ENCODE measurements around the gene GGCT. TPM values are rescaled to one million over a fixed set of nuclear protein-coding genes. Genes with fewer than 3 reads are reported as not detected.

The GGCT gene
- total and polyA plus RNA-seq, 2 of the 8 experiments (the other 6 are each of a cell fraction or from before 2014, with no cell fraction given), result 50.0 to 129 TPM

GRCh38 chr7:30514776-30515175, 10.1 kb upstream of the GGCT start:
- H4K91ac ChIP-seq (replicated peaks; ENCODE audit: insufficient read length, low read length), result no peak overlapping the region
- no peak overlapping the region for H3K9ac ChIP-seq (replicated peaks in 1 of 4; ENCODE audit: extremely low read depth in 1 of 4, low read depth in 3 of 4, low read length in 3 of 4)
- H2AK5ac ChIP-seq (ENCODE audit: low read depth, low read length), result no peak overlapping the region
- H2BK5ac ChIP-seq (ENCODE audit: low read depth, low read length), result no peak overlapping the region
- H2BK120ac ChIP-seq (replicated peaks; ENCODE audit: low read depth, low read length), result no peak overlapping the region
- no peak overlapping the region for H3K4ac ChIP-seq (replicated peaks; ENCODE audit: insufficient read length, low read depth, low read length)
- no peak overlapping the region for H3K4me3 ChIP-seq (ENCODE audit: extremely low read depth in 1 of 4, insufficient read depth in 2 of 4, low read depth in 3 of 4, low read length in 4 of 4)
- H3K4me2 ChIP-seq (ENCODE audit: insufficient read depth in 1 of 2, low read depth in 2 of 2, low read length in 2 of 2), result no peak overlapping the region
- no peak overlapping the region for H2BK20ac ChIP-seq (ENCODE audit: low read length)
- POLR2A ChIA-PET (ENCODE audit: partially characterized antibody), result no interaction called here
- no peaks in the 10 kb centered on the region for H3K4me1 ChIP-seq (replicated peaks in 1 of 4; ENCODE audit: control insufficient read depth in 3 of 4, insufficient read depth in 4 of 4, low read length in 3 of 4)
- H3K27ac ChIP-seq (ENCODE audit: low read depth, low read length), result no peak overlapping the region
- H2AFZ ChIP-seq (ENCODE audit: low read length), result no peak overlapping the region
- H3K14ac ChIP-seq (ENCODE audit: insufficient read length), result no peak overlapping the region
- H3K79me1 ChIP-seq (ENCODE audit: low read depth, low read length), result no peaks in the 10 kb centered on the region
- no peak overlapping the region for H2BK12ac ChIP-seq (ENCODE audit: low read depth, low read length)
- no peak overlapping the region for H3K18ac ChIP-seq (ENCODE audit: extremely low read depth, low read length)
- no peaks in the 10 kb centered on the region for H4K20me1 ChIP-seq (replicated peaks in 1 of 2; ENCODE audit: control insufficient read depth in 1 of 2, insufficient read depth in 2 of 2, low read length in 2 of 2)
- H3K27me3 ChIP-seq (replicated peaks in 1 of 4; ENCODE audit: control insufficient read depth in 3 of 4, extremely low read depth in 1 of 4, insufficient read depth in 3 of 4, low read length in 3 of 4), result no peaks in the 10 kb centered on the region
- WGBS, 2 experiments (ENCODE audit: extremely low coverage in 1 of 2, insufficient coverage in 1 of 2, insufficient read length in 1 of 2, insufficient replicate concordance in 2 of 2, low coverage in 1 of 2, low lambda C conversion rate in 2 of 2, missing lambda C conversion rate in 1 of 2), result 78% methylated on average over 1 of the region's 1 CpG; no CpG with 5 or more reads in 1 of the 2 experiments
- H4K8ac ChIP-seq (ENCODE audit: extremely low read depth, insufficient read depth, low read length), result no peak overlapping the region
- CTCF ChIA-PET (ENCODE audit: partially characterized antibody), result interaction anchor here (0.9 kb wide), 1 partner anchor 49 kb away, joined by 3 read pairs; no protein-coding TSS in a partner anchor
- H3K23ac ChIP-seq (ENCODE audit: insufficient read length), result no peak overlapping the region
- H2BK15ac ChIP-seq (ENCODE audit: low read length), result no peak overlapping the region
- H3K36me3 ChIP-seq (ENCODE audit: control insufficient read depth in 2 of 4, insufficient read depth in 4 of 4, low read length in 3 of 4), result no peaks in the 10 kb centered on the region
- H4K5ac ChIP-seq (ENCODE audit: insufficient read length, low read depth, low read length), result no peak overlapping the region
- DNase-seq (ENCODE audit: low read depth in 1 of 2, low spot score in 2 of 2), result no peak
- H3K23me2 ChIP-seq (ENCODE audit: low read depth, low read length), result no peaks in the 10 kb centered on the region
- H3K9me3 ChIP-seq (ENCODE audit: insufficient read depth in 2 of 2, low read depth in 1 of 2, low read length in 1 of 2), result no peaks in the 10 kb centered on the region
- no peak overlapping the region for H3K56ac ChIP-seq (replicated peaks; ENCODE audit: insufficient read length, low read depth, low read length)
- H3K79me2 ChIP-seq (ENCODE audit: control insufficient read depth in 1 of 2, insufficient read depth in 2 of 2, low read length in 2 of 2), result no peaks in the 10 kb centered on the region
- no peak for FAIRE-seq
- no peak for TF ChIP-seq HDAC2 (IDR thresholded peaks at IDR 0.05; ENCODE audit: borderline replicate concordance in 1 of 2, low read depth in 2 of 2, low read length in 2 of 2)
- TF ChIP-seq JUND (IDR thresholded peaks at IDR 0.05; ENCODE audit: low read length), result no peak
- no peak for TF ChIP-seq POLR2AphosphoS5 (IDR thresholded peaks at IDR 0.05; ENCODE audit: low read depth, low read length)
- TF ChIP-seq TAF7 (optimal IDR thresholded peaks at IDR 0.05; ENCODE audit: borderline replicate concordance, low read depth, low read length), result no peak
- TF ChIP-seq TEAD4 (IDR thresholded peaks at IDR 0.05; ENCODE audit: low read depth, low read length), result no peak
- TF ChIP-seq SIN3A (conservative IDR thresholded peaks at IDR 0.05 in 1 of 2, IDR thresholded peaks at IDR 0.05 in 1 of 2; ENCODE audit: low read depth in 1 of 2, low read length in 2 of 2), result no peak
- no peak for TF ChIP-seq EZH2 (IDR thresholded peaks at IDR 0.05; ENCODE audit: low read depth, low read length, severe bottlenecking)
- TF ChIP-seq SAP30 (IDR thresholded peaks at IDR 0.05; ENCODE audit: insufficient read depth, insufficient replicate concordance, low read length), result no peak
- no peak for TF ChIP-seq TAF1 (IDR thresholded peaks at IDR 0.05; ENCODE audit: low read depth, low read length)
- TF ChIP-seq, protein P1, sequence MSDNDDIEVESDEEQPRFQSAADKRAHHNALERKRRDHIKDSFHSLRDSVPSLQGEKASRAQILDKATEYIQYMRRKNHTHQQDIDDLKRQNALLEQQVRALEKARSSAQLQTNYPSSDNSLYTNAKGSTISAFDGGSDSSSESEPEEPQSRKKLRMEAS (IDR thresholded peaks at IDR 0.05), result no peak
- TF ChIP-seq CTCF (IDR thresholded peaks at IDR 0.05; ENCODE audit: control extremely low read depth in 1 of 3, insufficient read depth in 1 of 3, low read depth in 1 of 3, low read length in 3 of 3), result no peak

All from H1 (cell line).